ENCODE measurements around the gene MYOZ2.

DNA sequence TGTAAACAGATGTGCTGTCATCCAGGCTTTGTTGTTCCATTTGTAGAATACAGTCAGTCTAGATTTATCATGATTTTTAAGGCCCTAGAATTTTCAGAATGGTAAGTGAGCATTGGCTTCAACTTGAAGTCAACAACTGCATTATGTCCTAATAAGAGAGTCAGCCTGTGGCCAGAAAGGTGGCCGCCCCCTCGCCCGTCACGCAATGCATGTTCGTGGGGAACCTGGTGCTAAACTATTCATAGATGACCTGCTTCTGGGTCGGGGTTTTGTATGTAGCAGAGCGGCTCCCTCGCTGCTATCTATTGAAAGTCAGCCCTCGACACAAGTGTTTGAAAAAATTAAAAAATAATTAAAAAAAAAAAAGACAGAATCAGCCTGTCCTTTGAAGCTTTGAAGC is 101.6 kb downstream of the MYOZ2 start:
- TF ChIP-seq EP300 (IDR thresholded peaks at IDR 0.05) (no peak), POLR2A (IDR thresholded peaks at IDR 0.05) (no peak)
- TF ChIP-seq, protein P1, sequence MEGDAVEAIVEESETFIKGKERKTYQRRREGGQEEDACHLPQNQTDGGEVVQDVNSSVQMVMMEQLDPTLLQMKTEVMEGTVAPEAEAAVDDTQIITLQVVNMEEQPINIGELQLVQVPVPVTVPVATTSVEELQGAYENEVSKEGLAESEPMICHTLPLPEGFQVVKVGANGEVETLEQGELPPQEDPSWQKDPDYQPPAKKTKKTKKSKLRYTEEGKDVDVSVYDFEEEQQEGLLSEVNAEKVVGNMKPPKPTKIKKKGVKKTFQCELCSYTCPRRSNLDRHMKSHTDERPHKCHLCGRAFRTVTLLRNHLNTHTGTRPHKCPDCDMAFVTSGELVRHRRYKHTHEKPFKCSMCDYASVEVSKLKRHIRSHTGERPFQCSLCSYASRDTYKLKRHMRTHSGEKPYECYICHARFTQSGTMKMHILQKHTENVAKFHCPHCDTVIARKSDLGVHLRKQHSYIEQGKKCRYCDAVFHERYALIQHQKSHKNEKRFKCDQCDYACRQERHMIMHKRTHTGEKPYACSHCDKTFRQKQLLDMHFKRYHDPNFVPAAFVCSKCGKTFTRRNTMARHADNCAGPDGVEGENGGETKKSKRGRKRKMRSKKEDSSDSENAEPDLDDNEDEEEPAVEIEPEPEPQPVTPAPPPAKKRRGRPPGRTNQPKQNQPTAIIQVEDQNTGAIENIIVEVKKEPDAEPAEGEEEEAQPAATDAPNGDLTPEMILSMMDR (IDR thresholded peaks at IDR 0.05) = no peak

All from tibial nerve (tissue), 4 donors.